ENCODE results near the gene CLDN6.
A peak's percentile ranks its signal among the peaks of the same experiment; 100 is the strongest.

CLDN6 gene

DNA sequence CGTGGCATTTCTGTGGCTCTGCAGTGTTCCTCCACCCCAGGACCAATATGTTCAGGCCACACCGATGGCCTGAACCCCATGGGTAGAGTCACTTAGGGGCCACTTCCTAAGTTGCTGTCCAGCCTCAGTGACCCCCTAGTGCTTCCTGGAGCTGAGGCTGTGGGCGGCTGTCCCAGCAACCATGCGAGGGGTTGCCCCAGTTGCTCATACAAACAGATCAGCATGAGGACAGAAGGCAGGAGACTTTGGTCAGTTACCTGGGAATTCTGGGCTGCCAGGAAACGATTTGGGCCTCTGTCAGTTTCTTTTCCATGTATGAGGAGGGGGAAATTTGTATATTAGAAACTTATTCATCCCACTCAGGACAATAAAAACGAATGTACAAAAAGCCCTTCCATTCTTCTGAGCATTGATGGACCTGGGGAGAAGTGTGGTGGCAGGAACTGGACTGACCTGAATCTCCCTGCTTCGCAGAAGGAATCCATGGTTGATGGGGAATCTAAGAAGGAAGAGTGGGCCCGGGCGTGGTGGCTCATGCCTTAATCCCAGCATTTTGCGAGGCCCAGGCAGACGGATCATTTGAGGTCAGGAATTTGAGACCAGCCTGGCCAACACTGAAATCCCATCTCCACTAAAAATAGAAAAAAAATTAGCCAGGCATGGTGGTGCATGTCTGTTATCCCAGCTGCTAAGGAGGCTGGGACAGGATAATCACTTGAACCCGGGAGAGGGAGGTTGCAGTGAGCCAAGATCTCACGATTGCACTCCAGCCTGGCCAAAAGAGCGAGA lies 42.5 kb upstream of the CLDN6 start:
- DNase-seq (ENCODE audit: extremely low read depth, low read depth), result no peak
- TF ChIP-seq, protein P1, sequence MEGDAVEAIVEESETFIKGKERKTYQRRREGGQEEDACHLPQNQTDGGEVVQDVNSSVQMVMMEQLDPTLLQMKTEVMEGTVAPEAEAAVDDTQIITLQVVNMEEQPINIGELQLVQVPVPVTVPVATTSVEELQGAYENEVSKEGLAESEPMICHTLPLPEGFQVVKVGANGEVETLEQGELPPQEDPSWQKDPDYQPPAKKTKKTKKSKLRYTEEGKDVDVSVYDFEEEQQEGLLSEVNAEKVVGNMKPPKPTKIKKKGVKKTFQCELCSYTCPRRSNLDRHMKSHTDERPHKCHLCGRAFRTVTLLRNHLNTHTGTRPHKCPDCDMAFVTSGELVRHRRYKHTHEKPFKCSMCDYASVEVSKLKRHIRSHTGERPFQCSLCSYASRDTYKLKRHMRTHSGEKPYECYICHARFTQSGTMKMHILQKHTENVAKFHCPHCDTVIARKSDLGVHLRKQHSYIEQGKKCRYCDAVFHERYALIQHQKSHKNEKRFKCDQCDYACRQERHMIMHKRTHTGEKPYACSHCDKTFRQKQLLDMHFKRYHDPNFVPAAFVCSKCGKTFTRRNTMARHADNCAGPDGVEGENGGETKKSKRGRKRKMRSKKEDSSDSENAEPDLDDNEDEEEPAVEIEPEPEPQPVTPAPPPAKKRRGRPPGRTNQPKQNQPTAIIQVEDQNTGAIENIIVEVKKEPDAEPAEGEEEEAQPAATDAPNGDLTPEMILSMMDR (IDR thresholded peaks at IDR 0.05; ENCODE audit: low read depth, low read length, missing control alignments), result no peak
- no peak overlapping the region for H3K4me3 ChIP-seq (replicated peaks; ENCODE audit: low read depth, low read length)

DNA sequence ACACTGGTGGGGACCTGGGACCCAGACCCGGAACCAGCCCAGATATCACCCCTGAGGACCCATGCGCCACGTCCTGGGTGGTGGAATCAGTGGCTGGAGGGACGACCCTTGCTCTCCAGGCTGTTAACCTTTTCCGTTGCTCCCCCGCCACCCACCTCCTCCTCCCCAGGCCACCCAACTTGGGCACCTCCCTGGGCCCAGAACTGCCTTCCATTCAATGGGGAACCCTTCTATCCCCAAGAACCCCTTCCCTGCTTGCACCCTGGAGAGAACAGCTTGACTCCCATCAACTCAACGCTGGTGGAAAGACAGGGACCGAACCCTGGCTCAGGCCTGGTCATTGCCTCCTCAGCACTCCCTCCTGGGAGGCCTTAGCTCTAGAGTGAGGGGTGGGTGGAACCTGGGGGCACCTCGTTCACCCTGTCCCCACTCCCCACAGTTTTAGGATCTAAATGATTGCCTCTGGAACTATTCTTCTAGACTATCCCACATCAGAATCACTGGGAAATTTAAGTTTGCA lies 41.8 kb upstream of the CLDN6 start:
- H3K4me3 ChIP-seq (replicated peaks; ENCODE audit: low read depth, low read length), result peak overlapping the region; percentile 76
- TF ChIP-seq, protein P1 (IDR thresholded peaks at IDR 0.05; ENCODE audit: low read depth, low read length, missing control alignments), result no peak
- DNase-seq (ENCODE audit: extremely low read depth, low read depth), result no peak

DNA sequence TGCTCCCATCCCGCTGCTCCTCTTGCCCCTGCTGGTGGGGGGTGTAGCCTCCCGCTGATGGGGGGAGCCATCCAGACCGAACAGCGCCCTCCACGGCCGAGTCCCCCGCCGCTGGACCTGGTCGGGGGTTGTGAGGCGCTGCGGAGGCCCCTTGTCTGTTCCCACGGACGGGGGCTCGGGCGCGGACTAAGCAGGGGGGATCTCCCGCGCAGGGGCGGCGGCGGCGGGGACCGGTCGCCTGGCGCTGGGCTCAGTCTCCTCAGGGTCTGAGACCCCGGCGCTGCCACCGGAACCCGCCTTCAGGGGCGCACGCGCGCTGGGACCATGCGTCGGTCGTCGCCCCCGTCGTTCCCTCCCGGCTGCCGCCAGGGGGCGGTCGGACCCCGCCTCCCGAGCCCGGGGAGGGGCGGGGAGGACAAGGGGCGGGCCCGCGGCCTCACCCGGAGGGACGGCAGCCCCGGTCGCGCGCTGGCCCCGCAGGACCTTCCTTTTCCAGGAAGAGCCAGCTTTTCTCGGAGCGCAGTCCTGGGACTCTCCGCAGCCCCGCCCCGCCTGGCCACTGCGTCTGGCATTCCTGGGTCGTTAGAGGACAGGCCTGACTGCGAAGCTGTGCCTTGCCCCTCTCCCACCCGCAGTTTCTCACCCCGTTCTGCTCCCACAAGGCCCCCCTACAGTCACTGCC lies 41.2 kb upstream of the CLDN6 start:
- H3K4me3 ChIP-seq (replicated peaks; ENCODE audit: low read depth, low read length), result peak overlapping the region; percentile 76
- peak; percentile 31 for DNase-seq (ENCODE audit: extremely low read depth, low read depth)
- TF ChIP-seq, protein P1 (IDR thresholded peaks at IDR 0.05; ENCODE audit: low read depth, low read length, missing control alignments), result peak; percentile 52

DNA sequence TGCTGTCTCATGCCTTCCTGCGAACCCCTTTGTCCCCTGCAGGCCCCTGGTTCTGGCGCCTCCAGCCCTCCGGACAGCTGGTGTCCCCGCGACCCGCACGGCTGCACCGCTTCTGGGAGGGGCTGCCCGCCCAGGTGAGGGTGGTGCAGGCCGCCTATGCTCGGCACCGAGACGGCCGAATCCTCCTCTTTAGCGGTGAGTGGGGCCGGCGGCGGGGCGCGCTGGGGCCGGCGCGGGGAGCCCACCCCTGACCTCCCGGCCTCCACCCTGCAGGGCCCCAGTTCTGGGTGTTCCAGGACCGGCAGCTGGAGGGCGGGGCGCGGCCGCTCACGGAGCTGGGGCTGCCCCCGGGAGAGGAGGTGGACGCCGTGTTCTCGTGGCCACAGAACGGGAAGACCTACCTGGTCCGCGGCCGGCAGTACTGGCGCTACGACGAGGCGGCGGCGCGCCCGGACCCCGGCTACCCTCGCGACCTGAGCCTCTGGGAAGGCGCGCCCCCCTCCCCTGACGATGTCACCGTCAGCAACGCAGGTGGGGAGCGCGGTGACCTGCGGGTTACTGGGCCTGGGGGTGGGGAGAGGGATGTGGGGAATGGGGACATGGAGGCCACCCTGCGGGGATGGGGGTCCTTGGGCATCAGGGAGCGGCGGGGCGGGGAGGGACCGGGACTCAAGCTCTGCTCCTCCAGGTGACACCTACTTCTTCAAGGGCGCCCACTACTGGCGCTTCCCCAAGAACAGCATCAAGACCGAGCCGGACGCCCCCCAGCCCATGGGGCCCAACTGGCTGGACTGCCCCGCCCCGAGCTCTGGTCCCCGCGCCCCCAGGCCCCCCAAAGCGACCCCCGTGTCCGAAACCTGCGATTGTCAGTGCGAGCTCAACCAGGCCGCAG lies 40.4 kb upstream of the CLDN6 start:
- peak overlapping the region; percentile 76 for H3K4me3 ChIP-seq (replicated peaks; ENCODE audit: low read depth, low read length)
- DNase-seq (ENCODE audit: extremely low read depth, low read depth), result no peak
- TF ChIP-seq, protein P1 (IDR thresholded peaks at IDR 0.05; ENCODE audit: low read depth, low read length, missing control alignments), result no peak

DNA sequence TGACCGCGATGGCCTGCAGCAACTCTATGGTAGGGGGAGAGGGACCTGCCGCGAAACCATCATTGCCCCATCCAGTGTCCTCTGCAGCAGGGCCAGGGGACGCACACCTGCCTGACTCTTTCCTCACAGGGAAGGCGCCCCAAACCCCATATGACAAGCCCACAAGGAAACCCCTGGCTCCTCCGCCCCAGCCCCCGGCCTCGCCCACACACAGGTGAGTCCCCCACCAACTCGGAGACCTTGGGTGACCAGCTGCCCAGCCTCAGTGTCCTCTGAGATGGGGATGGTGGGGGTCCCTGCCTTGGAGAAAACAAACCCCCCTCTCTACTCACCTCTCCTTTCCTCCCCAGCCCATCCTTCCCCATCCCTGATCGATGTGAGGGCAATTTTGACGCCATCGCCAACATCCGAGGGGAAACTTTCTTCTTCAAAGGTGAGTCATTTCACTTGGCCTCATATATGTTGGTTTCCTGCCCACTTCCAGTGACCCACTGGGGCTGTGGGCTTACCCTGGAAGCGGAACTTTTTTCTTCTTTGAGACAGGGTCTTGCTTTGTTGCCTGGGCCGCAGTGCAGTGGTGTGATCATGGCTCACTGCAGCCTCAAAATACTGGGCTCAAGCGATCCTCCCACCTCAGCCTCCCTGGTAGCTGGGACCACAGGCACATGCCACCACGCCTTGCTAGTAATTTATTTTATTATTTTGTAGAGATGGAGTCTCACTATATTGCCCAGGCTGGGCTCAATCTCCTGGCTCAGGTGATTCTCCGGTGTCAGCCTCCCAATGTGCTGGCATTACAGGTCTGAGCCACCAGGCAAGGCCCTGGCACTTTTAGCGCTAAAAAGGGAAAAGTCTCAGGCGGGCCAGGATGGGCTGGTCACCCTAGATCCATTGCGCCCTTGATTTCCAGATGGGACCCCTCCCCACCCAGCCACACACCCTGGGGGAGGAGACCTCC lies 39.5 kb upstream of the CLDN6 start:
- TF ChIP-seq, protein P1 (IDR thresholded peaks at IDR 0.05; ENCODE audit: low read depth, low read length, missing control alignments), result no peak
- no peak for DNase-seq (ENCODE audit: extremely low read depth, low read depth)
- peak overlapping the region; percentile 76 for H3K4me3 ChIP-seq (replicated peaks; ENCODE audit: low read depth, low read length)
